WTC11 (cell line): ENCODE measurements around the gene ERF. TPM values are rescaled to one million over a fixed set of nuclear protein-coding genes. Genes with fewer than 3 reads are reported as not detected.

Experiments
- ATAC-seq: fragments of 200-7000 bp; cut with Tn5 transposase; 2 replicates; pipeline ENCODE4 v1.10.0; 2021; ENCODE audit warnings: mild to moderate bottlenecking, moderate library complexity
- CTCF ChIA-PET: fragments of 300-600 bp; sonication (Branson Sonifier 250); formaldehyde crosslinking; loops from one replicate; lab custom pipeline; 2021; ENCODE audit warnings: antibody characterized with exemption; lab: Charles Lee
- POLR2A ChIA-PET: fragments of 350-600 bp; sonication (Branson Sonifier 250); formaldehyde crosslinking; loops from one replicate; lab custom pipeline; 2021; ENCODE audit warnings: antibody characterized with exemption; lab: Charles Lee
- DNase-seq: peaks from one replicate; pipeline ENCODE4 v3.0.0; 2021; ENCODE audit warnings: low spot score
- H3K27ac Mint-ChIP-seq: 2 replicates; pipeline ENCODE4 v1.8.0; 2021; ENCODE audit warnings: mixed read lengths
- H3K27me3 Mint-ChIP-seq: 2 replicates; pipeline ENCODE4 v1.8.0; 2021; ENCODE audit warnings: low read depth, mild to moderate bottlenecking, moderate library complexity, mixed read lengths
- H3K36me3 Mint-ChIP-seq: 2 replicates; pipeline ENCODE4 v1.8.0; 2021; ENCODE audit warnings: mixed read lengths
- H3K4me1 Mint-ChIP-seq: 2 replicates; pipeline ENCODE4 v1.8.0; 2022; ENCODE audit warnings: mixed read lengths
- H3K4me3 Mint-ChIP-seq: 2 replicates; pipeline ENCODE4 v1.8.0; 2021; ENCODE audit warnings: mild to moderate bottlenecking, moderate library complexity, mixed read lengths
- H3K9me3 Mint-ChIP-seq: 2 replicates; pipeline ENCODE4 v1.8.0; 2021; ENCODE audit warnings: mixed read lengths
- AFF4 ChIP-seq: sonication (generic); formaldehyde crosslinking; IDR thresholded peaks from 2 replicates; pipeline ENCODE4 v1.8.1; 2023; ENCODE audit warnings: mild to moderate bottlenecking, missing genetic modification reagents, borderline replicate concordance
- AR ChIP-seq: fragments of 250-450 bp; sonication (Bioruptor Pico); IDR thresholded peaks from 2 replicates; pipeline ENCODE4 v1.9.0; 2021; ENCODE audit warnings: mild to moderate bottlenecking
- CDX4 ChIP-seq: fragments of 250-450 bp; sonication (Bioruptor Pico); IDR thresholded peaks from 2 replicates; pipeline ENCODE4 v1.9.0; 2021; ENCODE audit warnings: moderate library complexity, mild to moderate bottlenecking, inconsistent platforms, borderline replicate concordance
- ETV6 ChIP-seq: sonication (generic); formaldehyde crosslinking; IDR thresholded peaks from 2 replicates; pipeline ENCODE4 v1.8.1; 2022; ENCODE audit warnings: mild to moderate bottlenecking, missing genetic modification reagents
- FOXK1 ChIP-seq: sonication (generic); formaldehyde crosslinking; IDR thresholded peaks from 2 replicates; pipeline ENCODE4 v1.8.0; 2022; ENCODE audit warnings: mild to moderate bottlenecking, moderate library complexity, missing genetic modification reagents
- GABPB1 ChIP-seq: sonication (generic); formaldehyde crosslinking; IDR thresholded peaks from 2 replicates; pipeline ENCODE4 v1.8.1; 2023; ENCODE audit warnings: mild to moderate bottlenecking, missing genetic modification reagents
- HMGXB4 ChIP-seq: sonication (generic); formaldehyde crosslinking; IDR thresholded peaks from 2 replicates; pipeline ENCODE4 v1.8.1; 2023; ENCODE audit warnings: mild to moderate bottlenecking, moderate library complexity, missing genetic modification reagents
- IRF2 ChIP-seq: sonication (generic); formaldehyde crosslinking; IDR thresholded peaks from 2 replicates; pipeline ENCODE4 v1.8.0; 2022; ENCODE audit warnings: low read depth, missing genetic modification reagents, borderline replicate concordance
- KAT7 ChIP-seq: sonication (generic); formaldehyde crosslinking; IDR thresholded peaks from 2 replicates; pipeline ENCODE4 v1.8.1; 2023; ENCODE audit warnings: missing genetic modification reagents, mild to moderate bottlenecking, borderline replicate concordance
- MAX ChIP-seq: sonication (generic); formaldehyde crosslinking; IDR thresholded peaks from 2 replicates; pipeline ENCODE4 v1.8.0; 2022; ENCODE audit warnings: mild to moderate bottlenecking, missing genetic modification reagents
- NFYB ChIP-seq: sonication (generic); formaldehyde crosslinking; conservative IDR thresholded peaks from 2 replicates; pipeline ENCODE4 v1.8.0; 2022; ENCODE audit warnings: low read depth, missing genetic modification reagents
- SOX15 ChIP-seq: fragments of 250-450 bp; sonication (Bioruptor Pico); IDR thresholded peaks from 2 replicates; pipeline ENCODE4 v1.9.0; 2021; ENCODE audit warnings: mild to moderate bottlenecking
- TP53 ChIP-seq: sonication (generic); formaldehyde crosslinking; IDR thresholded peaks from 2 replicates; pipeline ENCODE4 v1.8.1; 2023; ENCODE audit warnings: mild to moderate bottlenecking, missing genetic modification reagents
- USF2 ChIP-seq: sonication (generic); formaldehyde crosslinking; IDR thresholded peaks from 2 replicates; pipeline ENCODE4 v1.8.1; 2023; ENCODE audit warnings: mild to moderate bottlenecking, missing genetic modification reagents, moderate library complexity
- ZNF263 ChIP-seq: sonication (generic); formaldehyde crosslinking; IDR thresholded peaks from 2 replicates; pipeline ENCODE4 v1.8.1; 2022; ENCODE audit warnings: low read depth, mild to moderate bottlenecking, moderate library complexity, missing genetic modification reagents
- ZNF281 ChIP-seq: sonication (generic); formaldehyde crosslinking; IDR thresholded peaks from 2 replicates; pipeline ENCODE4 v1.8.0; 2023; ENCODE audit warnings: mild to moderate bottlenecking, missing genetic modification reagents
- ZNF425 ChIP-seq: fragments of 250-450 bp; sonication (Bioruptor Pico); conservative IDR thresholded peaks from 2 replicates; pipeline ENCODE4 v1.9.0; 2021; ENCODE audit warnings: mild to moderate bottlenecking
- total RNA-seq: library from RNA; stranded (reverse); gene quantifications from 3 replicates; pipeline ENCODE4 v1.2.3, GENCODE V29; 2021

ERF gene
- total RNA-seq, 1 experiment from 2014 or later: 65.9 TPM

GRCh38 chr19:42254089-42254849, 659 bp downstream of the ERF start (continued):
- no peak for TF ChIP-seq AR (CRISPR knock-in tag)
- no peak for TF ChIP-seq ZNF263
- no peak; the same call in 1 of the 2 replicates for TF ChIP-seq HMGXB4
- TF ChIP-seq ZNF425 (CRISPR knock-in tag): no peak
- no peak for TF ChIP-seq IRF2 (CRISPR knock-in tag)
- no peak for TF ChIP-seq NFYB (CRISPR knock-in tag)
- no peak for TF ChIP-seq GABPB1 (CRISPR knock-in tag)
- TF ChIP-seq FOXK1 (CRISPR knock-in tag): 0 out of 2 replicates have a peak, but pooled peaks have one; percentile 31
- no peak for TF ChIP-seq SOX15 (CRISPR knock-in tag)
- no peak for TF ChIP-seq USF2

GRCh38 chr19:42253245-42254088, 1.5 kb downstream of the ERF start:
- Mint-ChIP-seq H3K27me3 (peaks cover 20% of the 10 kb centered on the region), H3K36me3 (no peaks in the 10 kb centered on the region), H3K27ac (peak overlapping the region; percentile 99), H3K4me3 (peak overlapping the region; percentile 90), H3K4me1 (peaks cover 32% of the 10 kb centered on the region), H3K9me3 (no peaks in the 10 kb centered on the region)
- DNase-seq (peak; percentile 77), ATAC-seq (peak; percentile 11)
- POLR2A ChIA-PET: no interaction called here
- CTCF ChIA-PET: interaction anchor here (1.0 to 1.4 kb wide), 3 partner anchors 9 to 26 kb away, joined by 3 to 4 read pairs (median 3); no protein-coding TSS in a partner anchor
- TF ChIP-seq ZNF281 (CRISPR knock-in tag) (0 out of 2 replicates have a peak, but pooled peaks have one; percentile 40), AFF4 (CRISPR knock-in tag) (no peak), KAT7 (no peak), TP53 (CRISPR knock-in tag) (0 out of 2 replicates have a peak, but pooled peaks have one; percentile 18), MAX (CRISPR knock-in tag) (0 out of 2 replicates have a peak, but pooled peaks have one; percentile 1), ETV6 (0 out of 2 replicates have a peak, but pooled peaks have one; percentile 26), CDX4 (CRISPR knock-in tag) (no peak)
